GM04503 (cell line): ENCODE data around the gene PFKM.
"Not testable (repeated sequence)": the region's sequence is repeated elsewhere in the genome, so short reads cannot be mapped to it uniquely, and the experiment has no call there.

Source experiments
- DNase-seq: peaks from one replicate; pipeline ENCODE4 v3.0.0-alpha.2; 2012; ENCODE audit warnings: low read depth

The PFKM gene

GRCh38 chr12:48111312-48111693, 7.9 kb upstream of the PFKM start:
- DNase-seq = not testable (repeated sequence)

GRCh38 chr12:48115957-48116356, 3.2 kb upstream of the PFKM start:
- DNase-seq = no peak

- DNase-seq = no peak
Observed at GRCh38 chr12:48118284-48118871, 786 bp upstream of the PFKM start.

GRCh38 chr12:48119834-48120195, 651 bp downstream of the PFKM start:
- DNase-seq = peak; percentile 4

GRCh38 chr12:48121522-48121921, 2.4 kb downstream of the PFKM start:
- no peak for DNase-seq

GRCh38 chr12:48122065-48122834, 3.1 kb downstream of the PFKM start:
- no peak for DNase-seq

GRCh38 chr12:48123169-48123568, 4.0 kb downstream of the PFKM start:
- DNase-seq = no peak

GRCh38 chr12:48125542-48125941, 6.4 kb downstream of the PFKM start:
- not testable (repeated sequence) for DNase-seq

- DNase-seq = no peak
Observed at GRCh38 chr12:48125985-48126384, 6.8 kb downstream of the PFKM start.

- no peak for DNase-seq
Observed at GRCh38 chr12:48126953-48127630, 7.9 kb downstream of the PFKM start.

- no peak for DNase-seq
Observed at GRCh38 chr12:48128800-48129199, 9.6 kb downstream of the PFKM start.

- no peak for DNase-seq
Observed at GRCh38 chr12:48129376-48129775, 10.2 kb downstream of the PFKM start.

- DNase-seq = no peak
Observed at GRCh38 chr12:48131517-48131916, 12.4 kb downstream of the PFKM start.

- no peak for DNase-seq
Observed at GRCh38 chr12:48132826-48133225, 13.7 kb downstream of the PFKM start.

GRCh38 chr12:48135027-48135426, 15.9 kb downstream of the PFKM start:
- DNase-seq = no peak

GRCh38 chr12:48142818-48143674, 23.9 kb downstream of the PFKM start:
- no peak for DNase-seq

GRCh38 chr12:48143898-48144297, 24.7 kb downstream of the PFKM start:
- DNase-seq = no peak

GRCh38 chr12:48145981-48146380, 26.8 kb downstream of the PFKM start:
- DNase-seq = no peak

GRCh38 chr12:48151103-48151771, 32.1 kb downstream of the PFKM start:
- DNase-seq = no peak

- DNase-seq = not testable (repeated sequence)
Observed at GRCh38 chr12:48155786-48156185, 36.6 kb downstream of the PFKM start.

- DNase-seq = no peak
Observed at GRCh38 chr12:48156652-48157017, 37.5 kb downstream of the PFKM start.
